M059J (cell line): Measurements from ENCODE around the gene EFNA3. TPM values are rescaled to one million over a fixed set of nuclear protein-coding genes. Genes with fewer than 3 reads are reported as not detected.

Source experiments
- DNase-seq: peaks from one replicate; pipeline ENCODE4 v3.0.0-alpha.2; 2012; ENCODE audit warnings: low read depth
- total RNA-seq: library from RNA; depleted of rRNA; stranded (reverse); fragments of >200 nt; shearing (Covaris generic); gene quantifications from 2 replicates; pipeline ENCODE4 v1.2.3, GENCODE V29; 2014; rRNA removed

The EFNA3 gene
- total RNA-seq, 1 experiment from 2014 or later: 2.9 TPM

GRCh38 chr1:155130272-155131006 is 51.8 kb downstream of the EFNA3 start:
- DNase-seq: no peak

- no peak for DNase-seq
Measured at GRCh38 chr1:155131285-155131684, 52.6 kb downstream of the EFNA3 start.

- DNase-seq: no peak
Measured at GRCh38 chr1:155131856-155132255, 53.2 kb downstream of the EFNA3 start.

GRCh38 chr1:155133799-155134281 is 55.2 kb downstream of the EFNA3 start:
- no peak for DNase-seq

- no peak for DNase-seq
Measured at GRCh38 chr1:155134322-155134721, 55.7 kb downstream of the EFNA3 start.

- peak; percentile 99 for DNase-seq
Measured at GRCh38 chr1:155134880-155135414, 56.3 kb downstream of the EFNA3 start.

- DNase-seq: peak; percentile 93
Measured at GRCh38 chr1:155135415-155136028, 56.9 kb downstream of the EFNA3 start, which contains the start of gene SLC50A1. Gene SLC50A1 (plus strand): TSS chr1:155135852. CDS start chr1:155135912, 60 bp downstream.

GRCh38 chr1:155136748-155137147 is 58.1 kb downstream of the EFNA3 start:
- DNase-seq: no peak

Other genes starting within 250 kb of the EFNA3 start
- gene KCNN3, start 208.6 kb upstream of the EFNA3 start, total RNA-seq: 0.37 TPM in 1 of 2 replicates, not detected in the other
- 5.5 and 6.2 TPM in 2 replicates for gene PMVK, start 142.1 kb upstream of the EFNA3 start, total RNA-seq
- gene PBXIP1, start 122.7 kb upstream of the EFNA3 start, total RNA-seq: 66.7 and 97.9 TPM in 2 replicates
- 27.5 and 41.7 TPM in 2 replicates for gene PYGO2, start 117.1 kb upstream of the EFNA3 start, total RNA-seq
- gene SHC1, start 108.1 kb upstream of the EFNA3 start, total RNA-seq: 64.4 and 84.5 TPM in 2 replicates
- 338 TPM in 2 replicates for gene CKS1B, start 104.2 kb upstream of the EFNA3 start, total RNA-seq
- 32.2 and 44.4 TPM in 2 replicates for gene FLAD1, start 95.5 kb upstream of the EFNA3 start, total RNA-seq
- not detected in 2 replicates for gene LENEP, start 85.3 kb upstream of the EFNA3 start, total RNA-seq
- 20.7 and 37.5 TPM in 2 replicates for gene ZBTB7B, start 76.0 kb upstream of the EFNA3 start, total RNA-seq
- gene DCST2, start 45.1 kb upstream of the EFNA3 start, total RNA-seq: not detected in 2 replicates
- not detected in 2 replicates for gene DCST1, start 45.0 kb upstream of the EFNA3 start, total RNA-seq
- gene ADAM15, start 27.5 kb upstream of the EFNA3 start, total RNA-seq: 74.5 and 90.0 TPM in 2 replicates
- gene EFNA4, start 15.1 kb upstream of the EFNA3 start, total RNA-seq: 22.8 and 36.2 TPM in 2 replicates
- 15.1 and 17.9 TPM in 2 replicates for gene EFNA1, start 49.0 kb downstream of the EFNA3 start, total RNA-seq
- 55.7 and 62.9 TPM in 2 replicates for gene SLC50A1, start 57.0 kb downstream of the EFNA3 start, total RNA-seq
- 88.4 and 175 TPM in 2 replicates for gene DPM3, start 61.7 kb downstream of the EFNA3 start, total RNA-seq
- 209 and 323 TPM in 2 replicates for gene KRTCAP2, start 94.5 kb downstream of the EFNA3 start, total RNA-seq
- gene TRIM46, start 95.0 kb downstream of the EFNA3 start, total RNA-seq: 1.1 and 3.1 TPM in 2 replicates
- gene THBS3, start 129.1 kb downstream of the EFNA3 start, total RNA-seq: 10.0 and 12.7 TPM in 2 replicates
- 92.8 and 95.2 TPM in 2 replicates for gene MTX1, start 129.9 kb downstream of the EFNA3 start, total RNA-seq
- gene ENTREP3, start 176.6 kb downstream of the EFNA3 start, total RNA-seq: 5.9 and 8.1 TPM in 2 replicates
- gene SCAMP3, start 183.5 kb downstream of the EFNA3 start, total RNA-seq: 125 and 133 TPM in 2 replicates
- 15.1 and 15.8 TPM in 2 replicates for gene CLK2, start 194.7 kb downstream of the EFNA3 start, total RNA-seq
- 0.66 and 1.7 TPM in 2 replicates for gene HCN3, start 198.6 kb downstream of the EFNA3 start, total RNA-seq
- not detected in 2 replicates for gene PKLR, start 222.6 kb downstream of the EFNA3 start, total RNA-seq
- gene FDPS, start 230.0 kb downstream of the EFNA3 start, total RNA-seq: 203 and 262 TPM in 2 replicates
- 49.0 and 52.9 TPM in 2 replicates for gene RUSC1, start 242.1 kb downstream of the EFNA3 start, total RNA-seq